Dendritic cell treated with granulocyte-macrophage colony-stimulating factor and Interleukin-4, amounts not matched to agents 40 ng/mL and 50 ng/mL, for 4 days (primary cell): ENCODE data around the gene TFDP2.
A peak's percentile ranks its signal among the peaks of the same experiment; 100 is the strongest.
"Not testable (repeated sequence)": the region's sequence is repeated elsewhere in the genome, so short reads cannot be mapped to it uniquely, and the experiment has no call there.

Source experiments
- H3K27ac Mint-ChIP-seq: one replicate; pipeline ENCODE4 v1.8.0; 2022; ENCODE audit warnings: mild to moderate bottlenecking, mixed read lengths
- H3K27me3 Mint-ChIP-seq: one replicate; pipeline ENCODE4 v1.8.0; 2022; ENCODE audit warnings: mild to moderate bottlenecking, mixed read lengths
- H3K36me3 Mint-ChIP-seq: one replicate; pipeline ENCODE4 v1.8.0; 2022; ENCODE audit warnings: low read depth, mixed read lengths
- H3K4me1 Mint-ChIP-seq: one replicate; pipeline ENCODE4 v1.8.0; 2022; ENCODE audit warnings: low read depth, mixed read lengths
- H3K4me3 Mint-ChIP-seq: one replicate; pipeline ENCODE4 v1.8.0; 2022; ENCODE audit warnings: mild to moderate bottlenecking, moderate library complexity, mixed read lengths
- H3K9me3 Mint-ChIP-seq: one replicate; pipeline ENCODE4 v1.8.0; 2022; ENCODE audit warnings: mixed read lengths
- intact Hi-C: fragments of 100-400 bp; cut with micrococcal nuclease; formaldehyde crosslinking; loops from one replicate; pipeline ENCODE4 v1.15.0; 2022

Gene TFDP2

DNA sequence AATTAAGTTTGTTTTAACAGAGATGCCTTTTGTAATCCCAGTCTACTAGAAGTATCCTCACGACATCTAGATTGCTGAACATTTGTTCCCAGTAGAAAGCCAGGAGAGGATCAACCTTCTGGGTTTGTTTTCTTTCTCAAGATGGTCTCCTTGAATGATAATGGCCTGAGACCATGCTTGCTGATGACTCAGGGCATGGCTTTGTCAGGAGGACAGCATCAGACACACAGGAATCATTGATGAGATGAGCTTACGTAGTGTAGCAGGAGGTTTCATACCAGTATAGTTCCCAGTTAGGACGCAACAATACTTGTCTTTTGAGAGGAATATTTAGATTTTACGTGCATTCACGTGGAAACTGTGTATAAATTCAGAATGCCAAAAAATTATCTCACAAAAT is 234.3 kb downstream of the TFDP2 start:
- no peaks in the 10 kb centered on the region for H3K27me3 Mint-ChIP-seq
- intact Hi-C loops: no loop called here
- H3K36me3 Mint-ChIP-seq: peaks cover 90% of the 10 kb centered on the region
- H3K4me1 Mint-ChIP-seq: no peaks in the 10 kb centered on the region
- no peak overlapping the region for H3K4me3 Mint-ChIP-seq
- H3K9me3 Mint-ChIP-seq: peaks cover 8% of the 10 kb centered on the region
- no peak overlapping the region for H3K27ac Mint-ChIP-seq

GRCh38 chr3:141914311-141914710 is 235.0 kb downstream of the TFDP2 start:
- H3K4me1 Mint-ChIP-seq: no peaks in the 10 kb centered on the region
- H3K36me3 Mint-ChIP-seq: peaks cover 90% of the 10 kb centered on the region
- intact Hi-C loops: loop anchor here (5.0 kb wide), 3 partner anchors 37 to 452 kb away; partner anchors contain the start of gene ATP1B3
- no peaks in the 10 kb centered on the region for H3K27me3 Mint-ChIP-seq
- peaks cover 8% of the 10 kb centered on the region for H3K9me3 Mint-ChIP-seq
- H3K4me3 Mint-ChIP-seq: no peak overlapping the region
- H3K27ac Mint-ChIP-seq: no peak overlapping the region

DNA sequence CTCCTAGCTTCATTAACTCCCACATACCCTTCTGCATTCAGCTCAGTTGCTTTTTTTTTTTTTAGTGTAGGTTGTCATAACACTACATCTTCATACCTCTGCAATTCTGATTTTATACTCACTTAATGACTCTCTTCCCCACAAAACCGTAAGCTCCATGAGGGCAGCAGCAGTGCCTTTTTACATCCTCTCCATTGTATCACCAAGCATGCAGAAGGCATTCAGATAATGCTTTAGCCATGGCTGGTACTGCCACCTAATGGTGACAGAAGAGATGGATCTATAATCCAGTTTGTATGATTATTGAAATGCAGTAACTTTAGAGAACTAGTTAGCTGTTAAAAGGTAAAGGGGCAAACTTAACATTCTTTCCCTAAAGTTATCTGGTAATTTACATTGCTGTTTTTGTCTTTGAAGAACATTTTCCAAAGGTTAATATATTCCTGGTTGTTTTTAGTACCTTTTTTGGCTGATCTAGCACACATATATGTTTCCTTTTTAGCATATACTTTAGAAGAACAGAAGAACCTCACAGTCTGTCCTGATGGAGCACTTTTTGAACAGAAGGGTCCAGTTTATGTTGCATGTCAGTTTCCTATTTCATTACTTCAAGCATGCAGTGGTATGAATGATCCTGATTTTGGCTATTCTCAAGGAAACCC is 236.1 kb downstream of the TFDP2 start:
- Mint-ChIP-seq H3K36me3 (peaks cover 90% of the 10 kb centered on the region), H3K4me1 (no peaks in the 10 kb centered on the region), H3K27me3 (no peaks in the 10 kb centered on the region), H3K4me3 (no peak overlapping the region), H3K9me3 (peaks cover 8% of the 10 kb centered on the region), H3K27ac (no peak overlapping the region)
- intact Hi-C loops: loop anchor here (2.0 to 5.0 kb wide), 4 partner anchors 36 to 451 kb away; partner anchors contain the start of genes ATP1B3 and RNF7

GRCh38 chr3:141909986-141910385 is 239.4 kb downstream of the TFDP2 start:
- intact Hi-C loops: loop anchor here (5.0 kb wide), 3 partner anchors 33 to 448 kb away; partner anchors contain the start of gene ATP1B3
- Mint-ChIP-seq H3K27ac (peak overlapping the region; percentile 7), H3K36me3 (peaks cover 83% of the 10 kb centered on the region)
- H3K4me3 Mint-ChIP-seq, H3K4me1 Mint-ChIP-seq, H3K27me3 Mint-ChIP-seq, H3K9me3 Mint-ChIP-seq: not testable (repeated sequence)

DNA sequence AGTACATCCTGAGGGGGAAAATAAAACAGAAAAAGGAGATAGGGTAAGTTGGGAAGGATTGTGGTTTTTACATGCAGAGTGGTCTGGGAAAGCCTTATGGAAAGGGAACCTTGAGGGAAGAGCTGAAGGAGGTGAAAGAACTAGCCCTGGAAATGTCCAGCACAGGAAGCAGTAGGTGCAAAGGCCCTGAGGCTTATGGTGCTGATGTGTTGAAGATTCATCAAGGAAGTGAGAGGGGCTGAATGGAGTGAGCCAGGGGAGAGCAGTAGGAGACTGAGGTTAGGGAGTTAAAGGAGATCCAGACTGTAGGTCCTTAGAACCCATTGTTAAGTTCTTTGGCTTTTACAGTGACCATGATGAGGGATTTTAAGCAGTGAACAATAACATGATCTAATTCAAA is 239.9 kb downstream of the TFDP2 start:
- Mint-ChIP-seq H3K27me3 (no peaks in the 10 kb centered on the region), H3K9me3 (peaks cover 8% of the 10 kb centered on the region), H3K36me3 (peaks cover 85% of the 10 kb centered on the region), H3K27ac (no peak overlapping the region), H3K4me1 (peaks cover 5% of the 10 kb centered on the region), H3K4me3 (no peak overlapping the region)
- intact Hi-C loops: no loop called here

DNA sequence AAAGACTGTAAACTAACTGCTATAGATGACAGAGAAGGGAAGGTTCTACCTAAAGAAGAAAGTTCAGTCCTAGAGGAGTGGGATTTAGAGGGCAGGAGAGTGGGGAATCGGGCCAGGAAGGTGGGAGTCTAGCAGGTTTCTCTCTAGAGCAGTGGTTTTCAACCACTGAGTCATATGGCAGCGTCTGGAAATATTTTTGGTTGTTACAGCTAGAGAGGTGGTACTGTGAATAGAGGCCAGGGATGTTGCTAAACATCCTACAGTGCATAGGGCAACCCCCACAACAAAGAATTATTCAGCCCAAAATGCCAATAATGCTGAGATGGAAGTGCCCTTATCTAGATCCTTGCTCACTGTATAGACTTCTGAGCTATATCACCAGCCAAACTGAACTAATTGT is 244.2 kb downstream of the TFDP2 start:
- Mint-ChIP-seq H3K4me3 (no peak overlapping the region), H3K36me3 (peaks cover 60% of the 10 kb centered on the region), H3K9me3 (peaks cover 5% of the 10 kb centered on the region), H3K27ac (no peak overlapping the region), H3K4me1 (peaks cover 10% of the 10 kb centered on the region), H3K27me3 (no peaks in the 10 kb centered on the region)
- intact Hi-C loops: no loop called here

DNA sequence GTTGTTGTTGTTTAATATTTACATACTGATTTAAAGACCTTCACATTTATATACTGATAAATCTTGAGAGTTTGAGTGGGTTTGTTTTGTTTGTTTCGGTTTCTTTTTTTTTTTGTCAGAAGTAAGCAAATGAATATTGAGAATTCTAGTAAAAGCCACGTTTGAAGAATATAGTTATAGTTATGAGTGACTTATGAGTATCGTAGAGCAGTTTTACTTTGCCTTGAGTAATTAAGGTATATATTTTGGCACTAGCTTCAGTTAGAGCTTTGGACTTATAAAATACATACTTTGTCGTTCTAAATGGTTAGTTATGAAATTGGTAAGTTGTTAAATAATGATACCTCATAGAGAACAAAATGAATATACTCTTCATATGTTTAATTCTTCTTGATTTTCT is 245.1 kb downstream of the TFDP2 start:
- Mint-ChIP-seq H3K4me3 (no peak overlapping the region), H3K27ac (no peak overlapping the region), H3K36me3 (peaks cover 59% of the 10 kb centered on the region), H3K4me1 (peaks cover 10% of the 10 kb centered on the region), H3K9me3 (peaks cover 11% of the 10 kb centered on the region), H3K27me3 (no peaks in the 10 kb centered on the region)
- intact Hi-C loops: no loop called here

DNA sequence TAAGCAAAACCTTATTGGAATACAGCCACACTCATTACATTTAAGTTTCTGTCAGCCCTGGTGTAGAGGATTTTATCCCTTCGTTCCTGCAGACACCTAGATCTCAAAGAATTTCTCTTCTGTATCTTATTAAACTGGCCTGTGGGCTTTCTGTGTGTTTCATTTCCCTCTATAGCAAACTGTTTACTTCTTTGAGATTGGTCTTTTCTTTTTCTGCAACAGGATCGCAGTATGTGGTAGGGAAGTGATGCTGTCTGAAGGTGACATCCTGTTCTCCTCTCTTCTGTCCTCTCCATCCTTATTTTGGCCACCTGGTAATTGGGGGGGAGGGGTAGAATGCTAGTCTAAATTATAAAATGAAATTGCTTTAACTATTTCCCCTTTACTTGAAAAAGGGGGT is 247.4 kb downstream of the TFDP2 start:
- H3K36me3 Mint-ChIP-seq: peaks cover 42% of the 10 kb centered on the region
- H3K9me3 Mint-ChIP-seq: peaks cover 11% of the 10 kb centered on the region
- peaks cover 13% of the 10 kb centered on the region for H3K4me1 Mint-ChIP-seq
- H3K4me3 Mint-ChIP-seq: no peak overlapping the region
- intact Hi-C loops: no loop called here
- no peak overlapping the region for H3K27ac Mint-ChIP-seq
- H3K27me3 Mint-ChIP-seq: no peaks in the 10 kb centered on the region

- no peak overlapping the region for H3K4me3 Mint-ChIP-seq
- H3K9me3 Mint-ChIP-seq: peaks cover 11% of the 10 kb centered on the region
- H3K27me3 Mint-ChIP-seq: no peaks in the 10 kb centered on the region
- peaks cover 52% of the 10 kb centered on the region for H3K36me3 Mint-ChIP-seq
- no peak overlapping the region for H3K27ac Mint-ChIP-seq
- intact Hi-C loops: no loop called here
- H3K4me1 Mint-ChIP-seq: peaks cover 14% of the 10 kb centered on the region
Measured at GRCh38 chr3:141900343-141900742, 249.0 kb downstream of the TFDP2 start.

DNA sequence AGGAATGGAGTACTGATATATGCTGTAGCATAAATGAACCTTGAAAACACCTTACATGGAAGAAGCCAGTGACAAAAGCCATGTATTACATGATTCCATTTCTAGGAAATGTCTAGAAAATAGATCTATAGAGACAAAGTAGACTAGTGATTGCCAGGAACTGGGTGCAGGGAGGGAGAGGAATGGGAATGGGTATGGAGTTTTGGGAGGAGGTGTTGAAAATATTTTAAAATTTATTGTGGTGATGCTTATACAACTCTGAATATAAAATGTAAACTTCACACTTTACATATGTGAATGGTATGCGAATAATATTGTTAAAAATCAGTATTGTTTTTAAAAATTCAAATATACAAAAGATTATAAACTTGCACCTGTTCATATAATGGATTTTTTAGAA is 250.4 kb downstream of the TFDP2 start:
- Mint-ChIP-seq H3K36me3 (peaks cover 45% of the 10 kb centered on the region), H3K27me3 (no peaks in the 10 kb centered on the region), H3K27ac (no peak overlapping the region), H3K4me3 (no peak overlapping the region), H3K9me3 (peaks cover 11% of the 10 kb centered on the region), H3K4me1 (peaks cover 25% of the 10 kb centered on the region)
- intact Hi-C loops: no loop called here

DNA sequence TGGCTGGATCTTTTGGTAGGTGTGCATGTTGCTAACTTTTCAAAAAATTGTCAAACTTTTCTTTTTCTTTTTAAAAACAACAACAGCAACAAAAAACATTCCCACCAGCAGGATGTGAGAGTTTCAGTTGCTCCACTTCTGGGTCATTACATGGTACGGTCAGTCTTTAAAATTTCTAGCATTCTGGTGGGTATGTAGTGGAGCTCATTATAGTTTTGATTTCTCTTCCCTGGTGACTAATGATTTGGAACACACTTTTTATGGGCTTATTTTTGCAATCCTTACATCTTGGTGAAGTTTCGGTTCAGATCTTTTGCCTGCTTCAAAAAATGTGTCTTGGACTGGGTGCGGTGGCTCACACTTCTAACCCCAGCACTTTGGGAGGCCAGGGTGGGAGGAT is 253.6 kb downstream of the TFDP2 start:
- H3K4me1 Mint-ChIP-seq: peaks cover 31% of the 10 kb centered on the region
- no peak overlapping the region for H3K4me3 Mint-ChIP-seq
- H3K27ac Mint-ChIP-seq: no peak overlapping the region
- intact Hi-C loops: no loop called here
- H3K27me3 Mint-ChIP-seq: no peaks in the 10 kb centered on the region
- peaks cover 38% of the 10 kb centered on the region for H3K36me3 Mint-ChIP-seq
- peaks cover 11% of the 10 kb centered on the region for H3K9me3 Mint-ChIP-seq

DNA sequence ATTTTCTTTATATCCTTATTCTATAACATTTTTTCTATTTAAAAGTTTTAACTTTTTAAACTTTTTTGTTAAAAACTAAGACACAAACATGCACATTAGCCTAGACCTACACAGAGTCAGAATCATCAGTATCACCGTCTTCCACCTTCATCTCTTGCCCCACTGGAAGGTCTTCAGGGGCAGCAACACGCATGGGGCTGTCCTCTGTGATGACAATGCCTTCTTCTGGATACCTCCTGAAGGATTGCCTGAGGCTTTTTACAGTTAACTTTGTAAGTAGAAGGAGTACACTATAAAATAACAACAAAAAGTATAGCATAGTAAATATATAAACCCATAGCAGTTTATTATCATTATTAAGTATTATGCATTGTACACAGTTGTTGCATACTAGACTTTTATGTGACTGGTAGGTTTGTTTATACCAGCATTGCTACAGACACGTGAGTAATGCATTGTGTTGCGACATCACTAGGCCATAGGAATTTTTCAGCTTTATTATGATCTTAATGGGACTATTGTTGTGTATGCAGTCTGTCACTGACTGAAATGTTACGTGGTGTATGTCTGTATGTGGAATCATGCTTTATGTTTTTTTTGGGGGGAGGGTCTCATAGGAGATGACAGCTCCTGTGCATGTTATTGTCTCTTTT is 254.7 kb downstream of the TFDP2 start:
- intact Hi-C loops: no loop called here
- Mint-ChIP-seq H3K9me3 (peaks cover under 1% of the 10 kb centered on the region), H3K27me3 (no peaks in the 10 kb centered on the region), H3K27ac (no peak overlapping the region), H3K36me3 (peaks cover 28% of the 10 kb centered on the region), H3K4me3 (no peak overlapping the region), H3K4me1 (peaks cover 31% of the 10 kb centered on the region)
